ENCODE results near the gene HLA-E.

The HLA-E gene

GRCh38 chr6:30541515-30542403 lies 52.5 kb downstream of the HLA-E start:
- DNase-seq (ENCODE audit: low read depth): peak; percentile 66

GRCh38 chr6:30542404-30542725 lies 53.1 kb downstream of the HLA-E start:
- DNase-seq (ENCODE audit: low read depth): peak; percentile 15

DNA sequence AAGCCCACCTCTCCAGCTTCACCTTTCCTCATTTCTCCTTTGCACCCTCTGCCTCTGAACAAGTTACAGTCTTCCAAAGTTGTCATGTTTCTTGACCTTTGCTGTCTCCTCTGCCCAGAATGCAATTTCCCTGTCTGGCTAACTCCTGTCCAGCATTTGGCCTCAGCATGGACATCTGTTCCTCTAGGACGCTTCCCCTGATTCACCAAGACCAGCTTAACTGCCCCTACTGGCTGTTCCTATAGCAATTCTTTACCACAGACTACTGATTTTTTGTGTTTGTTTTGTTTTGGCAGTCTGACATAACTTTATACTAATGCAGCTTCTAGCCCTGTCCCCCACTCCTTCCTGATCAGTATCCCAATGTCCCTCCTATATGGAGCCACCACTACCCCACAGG lies 53.6 kb downstream of the HLA-E start:
- no peak for DNase-seq (ENCODE audit: low read depth)
